Choroid plexus epithelial cell (primary cell): ENCODE measurements around the gene GUCY2D.

Source experiments
- DNase-seq: peaks from one replicate; pipeline ENCODE4 v3.0.0-alpha.2; 2010; ENCODE audit warnings: low read depth
- H3K4me3 ChIP-seq: 2 replicates; pipeline ENCODE4 v1.5.1; 2011; ENCODE audit warnings: low read depth, mild to moderate bottlenecking, control low read depth, low read length, moderate library complexity
- CTCF ChIP-seq: conservative IDR thresholded peaks from 2 replicates; pipeline ENCODE4 v1.5.1; 2011; ENCODE audit warnings: low read depth, mild to moderate bottlenecking, control low read depth, inconsistent platforms, low read length, moderate library complexity

Gene GUCY2D

GRCh38 chr17:7992516-7992915 lies 9.9 kb upstream of the GUCY2D start:
- no peak for TF ChIP-seq CTCF
- peak; percentile 61 for DNase-seq
- H3K4me3 ChIP-seq: no peak overlapping the region

GRCh38 chr17:7992924-7993323 lies 9.5 kb upstream of the GUCY2D start:
- H3K4me3 ChIP-seq: no peak overlapping the region
- no peak for DNase-seq
- TF ChIP-seq CTCF: no peak

GRCh38 chr17:7993972-7994589 lies 8.3 kb upstream of the GUCY2D start:
- no peak for DNase-seq
- H3K4me3 ChIP-seq: no peak overlapping the region
- no peak for TF ChIP-seq CTCF

- DNase-seq: no peak
- no peak for TF ChIP-seq CTCF
- H3K4me3 ChIP-seq: no peak overlapping the region
Measured at GRCh38 chr17:7995724-7996123, 6.7 kb upstream of the GUCY2D start.

GRCh38 chr17:7997186-7997585 lies 5.2 kb upstream of the GUCY2D start:
- peak; percentile 65 for DNase-seq
- H3K4me3 ChIP-seq: no peak overlapping the region
- peak; percentile 69 for TF ChIP-seq CTCF

- no peak for DNase-seq
- peak overlapping the region; percentile 14 for H3K4me3 ChIP-seq
- no peak for TF ChIP-seq CTCF
Measured at GRCh38 chr17:8002721-8003593, 542 bp downstream of the GUCY2D start.

GRCh38 chr17:8003594-8004181 lies 1.3 kb downstream of the GUCY2D start:
- no peak overlapping the region for H3K4me3 ChIP-seq
- TF ChIP-seq CTCF: no peak
- DNase-seq: no peak
